Measurements from ENCODE around the gene KIF12.

DNA sequence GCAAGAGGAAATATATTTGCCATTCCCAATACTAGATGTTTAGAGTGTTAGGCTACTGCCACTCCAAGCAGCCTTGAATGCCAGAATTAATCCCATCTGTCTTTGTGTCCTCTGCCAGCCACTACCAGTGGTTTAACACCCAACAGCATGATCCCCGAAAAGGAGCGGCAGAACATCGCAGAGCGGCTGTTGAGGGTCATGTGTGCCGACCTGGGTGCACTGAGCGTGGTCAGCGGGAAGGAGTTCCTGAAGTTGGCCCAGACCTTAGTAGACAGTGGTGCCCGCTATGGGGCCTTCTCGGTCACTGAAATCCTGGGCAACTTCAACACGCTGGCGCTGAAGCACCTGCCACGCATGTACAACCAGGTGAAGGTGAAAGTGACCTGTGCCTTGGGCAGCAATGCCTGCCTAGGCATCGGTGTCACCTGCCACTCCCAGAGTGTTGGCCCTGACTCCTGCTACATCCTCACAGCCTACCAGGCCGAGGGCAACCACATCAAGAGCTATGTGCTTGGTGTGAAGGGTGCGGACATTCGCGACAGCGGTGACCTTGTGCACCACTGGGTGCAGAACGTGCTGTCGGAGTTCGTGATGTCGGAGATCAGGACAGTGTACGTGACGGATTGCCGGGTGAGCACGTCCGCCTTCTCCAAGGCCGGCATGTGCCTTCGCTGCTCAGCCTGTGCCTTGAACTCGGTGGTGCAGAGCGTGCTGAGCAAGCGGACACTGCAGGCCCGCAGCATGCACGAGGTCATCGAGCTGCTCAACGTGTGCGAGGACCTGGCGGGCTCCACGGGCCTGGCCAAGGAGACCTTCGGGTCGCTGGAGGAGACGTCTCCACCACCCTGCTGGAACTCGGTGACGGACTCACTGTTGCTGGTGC is 50.3 kb downstream of the KIF12 start:
- TF ChIP-seq POLR2A (IDR thresholded peaks at IDR 0.05; ENCODE audit: low read depth, low read length) (no peak), POLR2AphosphoS5 (IDR thresholded peaks at IDR 0.05; ENCODE audit: low read depth, low read length) (no peak)

Data from GM12892 (cell line).